PFSK-1 (cell line): Measurements from ENCODE around the gene PACSIN1.

ENCODE experiments used
- FOXP2 ChIP-seq: optimal IDR thresholded peaks from 2 replicates; pipeline ENCODE3; 2011; ENCODE audit warnings: borderline replicate concordance, control low read depth, inconsistent platforms; ENCODE audit not compliant: insufficient read depth; ENCODE audit errors: extremely low read length, extremely low read depth
- POLR2AphosphoS5 ChIP-seq: IDR thresholded peaks from 2 replicates; pipeline ENCODE4 v1.6.1; 2012; ENCODE audit warnings: low read depth, mild to moderate bottlenecking, control low read depth, low read length, moderate library complexity
- REST ChIP-seq, 2 experiments: IDR thresholded peaks; 2 replicates each; pipeline versions ENCODE4 v1.6.1 to v1.8.0; 2011 to 2012; ENCODE audit warnings: low read depth in 2 of 2, low read length in 2 of 2, control low read depth in 1 of 2, inconsistent platforms in 1 of 2, mild to moderate bottlenecking in 1 of 2, moderate library complexity in 1 of 2; ENCODE audit not compliant: insufficient read depth in 1 of 2
- SIN3A ChIP-seq: IDR thresholded peaks from 2 replicates; pipeline ENCODE4 v1.6.1; 2012; ENCODE audit warnings: mild to moderate bottlenecking, low read length, moderate library complexity, borderline replicate concordance; ENCODE audit not compliant: insufficient read depth
- TAF1 ChIP-seq: IDR thresholded peaks from 2 replicates; pipeline ENCODE4 v1.6.1; 2012; ENCODE audit warnings: low read length, control low read depth, borderline replicate concordance; ENCODE audit not compliant: insufficient read depth

PACSIN1 gene

GRCh38 chr6:34447910-34448309, 18.0 kb upstream of the PACSIN1 start:
- no peak for TF ChIP-seq POLR2AphosphoS5
- TF ChIP-seq FOXP2: no peak
- no peak for TF ChIP-seq SIN3A
- no peak for TF ChIP-seq TAF1
- no peak for TF ChIP-seq REST (IDR thresholded peaks at IDR 0.05; ENCODE audit: insufficient read depth in 1 of 2, low read depth in 2 of 2, low read length in 2 of 2)

DNA sequence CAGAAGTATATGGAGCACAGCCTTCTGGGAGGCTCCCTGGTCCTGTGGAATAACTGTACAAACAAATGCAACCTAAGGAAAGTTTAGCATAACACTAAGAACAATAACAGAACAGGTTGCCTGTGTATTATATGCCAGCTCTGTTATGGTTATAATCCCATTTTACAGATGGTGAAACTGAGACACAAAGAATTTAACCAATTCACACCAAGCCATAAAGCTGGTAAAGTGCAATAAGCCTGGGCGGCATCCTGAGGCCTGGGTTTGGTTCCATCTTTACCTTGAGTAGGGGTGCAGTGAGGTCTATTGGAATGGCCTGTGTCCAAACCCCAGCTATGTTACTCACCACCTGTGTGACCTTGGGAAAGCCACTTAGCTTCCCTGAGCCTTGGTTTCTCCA, 14.7 kb upstream of the PACSIN1 start:
- TF ChIP-seq FOXP2 (no peak), POLR2AphosphoS5 (no peak), SIN3A (no peak), REST (IDR thresholded peaks at IDR 0.05; ENCODE audit: insufficient read depth in 1 of 2, low read depth in 2 of 2, low read length in 2 of 2) (no peak), TAF1 (no peak)

DNA sequence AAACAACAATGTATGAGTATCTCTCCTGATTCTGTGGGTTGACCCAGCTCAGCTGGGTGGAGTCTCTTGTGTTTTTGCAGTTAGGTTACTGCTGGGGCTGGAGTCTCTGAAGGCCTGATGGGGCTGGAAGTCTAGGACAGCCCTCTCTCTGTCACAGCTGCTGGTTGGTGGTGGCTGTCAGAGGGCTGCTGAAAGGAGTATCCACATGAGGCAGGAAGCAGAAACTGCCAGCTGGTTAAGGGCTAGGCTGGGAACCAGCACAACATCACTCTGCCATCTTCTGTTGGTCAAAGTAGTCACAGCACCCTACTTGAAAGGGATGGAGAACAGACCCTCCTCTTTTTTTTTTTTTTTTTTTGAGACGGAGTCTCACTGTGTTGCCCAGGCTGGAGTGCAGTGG, 10.0 kb upstream of the PACSIN1 start:
- TF ChIP-seq REST (IDR thresholded peaks at IDR 0.05; ENCODE audit: insufficient read depth in 1 of 2, low read depth in 2 of 2, low read length in 2 of 2) (no peak), FOXP2 (no peak), TAF1 (no peak), SIN3A (no peak), POLR2AphosphoS5 (no peak)

DNA sequence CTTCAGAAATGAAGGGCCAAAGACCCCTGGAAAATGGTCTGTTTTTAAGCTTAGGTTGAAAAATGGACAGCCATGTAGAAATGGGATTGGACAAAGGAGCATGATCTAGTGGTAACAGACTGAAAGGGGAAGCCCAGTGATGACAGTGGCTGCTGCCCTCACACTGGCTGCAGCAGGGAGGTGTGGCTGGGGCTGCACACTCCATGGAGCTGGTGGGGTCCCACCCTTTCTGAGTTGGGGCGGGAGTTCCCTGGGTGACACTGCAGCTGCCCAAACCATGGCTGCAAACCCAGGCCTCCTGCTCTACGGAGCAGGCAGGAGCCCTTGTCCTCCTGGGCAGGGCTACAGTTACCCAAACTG, 8.5 kb upstream of the PACSIN1 start:
- TF ChIP-seq POLR2AphosphoS5: no peak
- no peak for TF ChIP-seq TAF1
- TF ChIP-seq REST (IDR thresholded peaks at IDR 0.05; ENCODE audit: insufficient read depth in 1 of 2, low read depth in 2 of 2, low read length in 2 of 2): no peak
- TF ChIP-seq SIN3A: no peak
- TF ChIP-seq FOXP2: no peak
